Fibroblast of lung (primary cell): ENCODE measurements around the gene ZNF618. TPM values are rescaled to one million over a fixed set of nuclear protein-coding genes. Genes with fewer than 3 reads are reported as not detected.

Experiments
- DNase-seq, 2 donors: peaks; one replicate each; pipeline versions ENCODE4 v3.0.0 to v3.0.0-alpha.2; 2010; ENCODE audit warnings: low read depth in 2 of 2
- H2AFZ ChIP-seq: 2 replicates; pipeline ENCODE4 v1.5.1; 2012; ENCODE audit warnings: low read length, control low read depth, inconsistent platforms
- H3K27ac ChIP-seq: 2 replicates; pipeline ENCODE4 v1.5.1; 2011; ENCODE audit warnings: low read length, control low read depth; ENCODE audit not compliant: insufficient read depth
- H3K27me3 ChIP-seq: 2 replicates; pipeline ENCODE4 v1.5.1; 2011; ENCODE audit warnings: mild to moderate bottlenecking, low read length; ENCODE audit not compliant: control insufficient read depth, insufficient read depth
- H3K36me3 ChIP-seq: 2 replicates; pipeline ENCODE4 v1.5.1; 2011; ENCODE audit warnings: low read length; ENCODE audit not compliant: control insufficient read depth, insufficient read depth
- H3K4me1 ChIP-seq: 2 replicates; pipeline ENCODE4 v1.5.1; 2011; ENCODE audit warnings: low read length; ENCODE audit not compliant: control insufficient read depth, insufficient read depth; ENCODE audit errors: extremely low read depth
- H3K4me2 ChIP-seq: 2 replicates; pipeline ENCODE4 v1.5.1; 2011; ENCODE audit warnings: low read length, control low read depth; ENCODE audit not compliant: insufficient read depth; ENCODE audit errors: extremely low read depth
- H3K4me3 ChIP-seq, 4 experiments: fragments of 200-600 bp in 1 of 4; sonication (generic) in 1 of 4; replicated peaks in 1 of 4; 2 replicates each; pipeline ENCODE4 v1.5.1; 2011 to 2016; ENCODE audit warnings: low read length in 4 of 4, low read depth in 3 of 4, mild to moderate bottlenecking in 3 of 4, control low read depth in 2 of 4, inconsistent platforms in 1 of 4, mixed read lengths in 1 of 4; ENCODE audit not compliant: insufficient read depth in 1 of 4; ENCODE audit errors: control extremely low read depth in 1 of 4
- H3K79me2 ChIP-seq: 2 replicates; pipeline ENCODE4 v1.5.1; 2012; ENCODE audit warnings: mild to moderate bottlenecking, low read length, inconsistent platforms; ENCODE audit not compliant: control insufficient read depth, insufficient read depth
- H3K9ac ChIP-seq: 2 replicates; pipeline ENCODE4 v1.5.1; 2011; ENCODE audit warnings: mild to moderate bottlenecking, low read length, control low read depth; ENCODE audit not compliant: insufficient read depth
- H3K9me3 ChIP-seq: 2 replicates; pipeline ENCODE4 v1.5.1; 2012; ENCODE audit warnings: low read depth, low read length; ENCODE audit not compliant: control insufficient read depth, insufficient read depth
- H4K20me1 ChIP-seq: 2 replicates; pipeline ENCODE4 v1.5.1; 2011; ENCODE audit warnings: low read length; ENCODE audit not compliant: control insufficient read depth, insufficient read depth; ENCODE audit errors: extremely low read depth
- CTCF ChIP-seq, 2 donors: IDR thresholded peaks in 1 of 2; conservative IDR thresholded peaks in 1 of 2; 1 replicate in 1 of 2; 2 replicates in 1 of 2; pipeline ENCODE4 v1.5.1; 2011 to 2012; ENCODE audit warnings: low read length in 2 of 2, control low read depth in 1 of 2, inconsistent platforms in 1 of 2, low read depth in 1 of 2, mild to moderate bottlenecking in 1 of 2
- EZH2 ChIP-seq: IDR thresholded peaks from 2 replicates; pipeline ENCODE4 v1.5.1; 2012; ENCODE audit warnings: low read length, control low read depth, mild to moderate bottlenecking; ENCODE audit errors: missing control alignments
- polyA plus RNA-seq, 2 donors: library from polyadenylated mRNA; depleted of rRNA in 1 of 2; stranded (reverse) in 1 of 2; unstranded in 1 of 2; fragments of >200 nt; gene quantifications; 2 replicates each; pipeline ENCODE4 v1.2.1, GENCODE V29; 2011 to 2012; ENCODE audit warnings: missing spikeins in 1 of 2
- total RNA-seq: library from RNA; depleted of rRNA; stranded (reverse); fragments of >200 nt; gene quantifications from 2 replicates; pipeline ENCODE4 v1.2.1, GENCODE V29; 2014

Gene ZNF618
- total and polyA plus RNA-seq, 2 donors (not counting 1 experiment from before 2014, with no cell fraction given), result 6.6 to 8.6 TPM

GRCh38 chr9:114076237-114077161, 200.4 kb downstream of the ZNF618 start:
- Histone ChIP-seq H2AFZ (no peak overlapping the region), H3K9me3 (no peaks in the 10 kb centered on the region), H3K36me3 (no peaks in the 10 kb centered on the region), H3K9ac (no peak overlapping the region), H3K27ac (no peak overlapping the region), H3K4me1 (no peaks in the 10 kb centered on the region), H3K27me3 (peaks cover 31% of the 10 kb centered on the region), H3K4me2 (no peak overlapping the region), H4K20me1 (no peaks in the 10 kb centered on the region), H3K4me3 (no peak overlapping the region), H3K79me2 (no peaks in the 10 kb centered on the region)
- TF ChIP-seq CTCF (conservative IDR thresholded peaks at IDR 0.05 in 1 of 2, IDR thresholded peaks at IDR 0.05 in 1 of 2; ENCODE audit: low read depth in 1 of 2, low read length in 2 of 2) (no peak), EZH2 (no peak)
- DNase-seq, result no peak

- Histone ChIP-seq H3K27ac (no peak overlapping the region), H4K20me1 (no peaks in the 10 kb centered on the region), H3K4me2 (no peak overlapping the region), H3K36me3 (no peaks in the 10 kb centered on the region), H3K79me2 (no peaks in the 10 kb centered on the region), H3K4me1 (no peaks in the 10 kb centered on the region), H3K9ac (no peak overlapping the region), H3K27me3 (peaks cover 25% of the 10 kb centered on the region), H3K4me3 (no peak overlapping the region), H2AFZ (no peak overlapping the region), H3K9me3 (no peaks in the 10 kb centered on the region)
- DNase-seq, result no peak
- no peak for TF ChIP-seq EZH2
- TF ChIP-seq CTCF (conservative IDR thresholded peaks at IDR 0.05 in 1 of 2, IDR thresholded peaks at IDR 0.05 in 1 of 2; ENCODE audit: low read depth in 1 of 2, low read length in 2 of 2), result no peak
Measured at GRCh38 chr9:114077162-114077837, 201.2 kb downstream of the ZNF618 start.

- Histone ChIP-seq H3K79me2 (no peaks in the 10 kb centered on the region), H4K20me1 (no peaks in the 10 kb centered on the region), H3K27ac (no peak within 1 kb of the TSS), H3K9ac (no peak within 1 kb of the TSS), H3K4me1 (no peaks in the 10 kb centered on the region), H3K9me3 (no peaks in the 10 kb centered on the region), H2AFZ (no peak within 1 kb of the TSS), H3K36me3 (no peaks in the 10 kb centered on the region), H3K4me3 (no peak within 1 kb of the TSS), H3K27me3 (peaks cover 25% of the 10 kb centered on the region), H3K4me2 (no peak within 1 kb of the TSS)
- no peak for TF ChIP-seq CTCF (conservative IDR thresholded peaks at IDR 0.05 in 1 of 2, IDR thresholded peaks at IDR 0.05 in 1 of 2; ENCODE audit: low read depth in 1 of 2, low read length in 2 of 2)
- no peak for TF ChIP-seq EZH2
- peak in 1 of 2 donors; percentile 11 for DNase-seq
Measured at GRCh38 chr9:114078021-114078780, 202.1 kb downstream of the ZNF618 start, which contains the start of gene AMBP. Gene AMBP, minus strand, starts transcription at chr9:114078300. Its CDS starts 91 bp downstream, at chr9:114078209.
